AG04449 (cell line): ENCODE data around the gene F2R.

Experiments used
- CTCF ChIA-PET: fragments of 350-600 bp; formaldehyde crosslinking; extraction: SDS; loops from one replicate; lab custom pipeline; 2021; ENCODE audit warnings: antibody characterized with exemption; lab: Yijun Ruan, JAX
- POLR2A ChIA-PET: fragments of 400-600, 350-600 bp; formaldehyde crosslinking; extraction: SDS; loops from one replicate; lab custom pipeline; 2020; ENCODE audit warnings: antibody characterized with exemption, inconsistent platforms; lab: Yijun Ruan, JAX
- DNase-seq: peaks from one replicate; pipeline ENCODE4 v3.0.0-alpha.2; 2010; ENCODE audit warnings: low read depth, low spot score
- H3K4me3 ChIP-seq: 2 replicates; pipeline ENCODE4 v1.5.1; 2011; ENCODE audit warnings: low read depth, mild to moderate bottlenecking, control low read depth, low read length
- CTCF ChIP-seq: IDR thresholded peaks from one replicate; pipeline ENCODE4 v1.5.1; 2011; ENCODE audit warnings: mild to moderate bottlenecking, moderate library complexity, low read length, control low read depth, inconsistent platforms; ENCODE audit not compliant: insufficient read depth; ENCODE audit errors: missing control alignments

F2R gene

GRCh38 chr5:76688836-76689235 lies 27.1 kb upstream of the F2R start:
- CTCF ChIA-PET = interaction anchor here (1.0 to 2.5 kb wide), 5 partner anchors 16 to 86 kb away, joined by 3 to 13 read pairs (median 6); no protein-coding TSS in a partner anchor
- no peak for TF ChIP-seq CTCF
- no peak overlapping the region for H3K4me3 ChIP-seq
- no peak for DNase-seq
- POLR2A ChIA-PET = interaction anchor here (1.6 kb wide), 1 partner anchor 50 kb away, joined by 7 read pairs; no protein-coding TSS in a partner anchor

GRCh38 chr5:76689321-76690036 lies 26.4 kb upstream of the F2R start:
- peak; percentile 88 for DNase-seq
- H3K4me3 ChIP-seq = no peak overlapping the region
- TF ChIP-seq CTCF = no peak
- ChIA-PET CTCF (interaction anchor here (1.0 to 2.5 kb wide), 6 partner anchors 15 to 388 kb away, joined by 3 to 13 read pairs (median 7); no protein-coding TSS in a partner anchor), POLR2A (interaction anchor here (0.7 to 1.6 kb wide), 4 partner anchors 15 to 117 kb away, joined by 3 to 8 read pairs (median 6); no protein-coding TSS in a partner anchor)

- TF ChIP-seq CTCF = no peak
- no peak for DNase-seq
- no peak overlapping the region for H3K4me3 ChIP-seq
- ChIA-PET CTCF (interaction anchor here (1.0 to 2.5 kb wide), 6 partner anchors 14 to 388 kb away, joined by 3 to 13 read pairs (median 7); no protein-coding TSS in a partner anchor), POLR2A (interaction anchor here (0.5 to 1.6 kb wide), 6 partner anchors 14 to 116 kb away, joined by 3 to 8 read pairs (median 4); no protein-coding TSS in a partner anchor)
Observed at GRCh38 chr5:76690037-76690679, 25.8 kb upstream of the F2R start.

GRCh38 chr5:76690704-76691466 lies 25.0 kb upstream of the F2R start:
- TF ChIP-seq CTCF = no peak
- ChIA-PET POLR2A (interaction anchor here (0.9 to 1.6 kb wide), 2 partner anchors 48 to 100 kb away, joined by 3 to 7 read pairs; no protein-coding TSS in a partner anchor), CTCF (interaction anchor here (1.0 to 2.5 kb wide), 6 partner anchors 14 to 387 kb away, joined by 3 to 13 read pairs (median 8); no protein-coding TSS in a partner anchor)
- no peak for DNase-seq
- H3K4me3 ChIP-seq = no peak overlapping the region

GRCh38 chr5:76691467-76692273 lies 24.3 kb upstream of the F2R start:
- POLR2A ChIA-PET = no interaction called here
- H3K4me3 ChIP-seq = no peak overlapping the region
- no peak for DNase-seq
- TF ChIP-seq CTCF = no peak
- CTCF ChIA-PET = interaction anchor here (1.0 to 2.5 kb wide), 5 partner anchors 13 to 90 kb away, joined by 3 to 13 read pairs (median 8); no protein-coding TSS in a partner anchor
